DND-41 (cell line): ENCODE data around the gene ASF1A.

Experiments used
- CTCF ChIP-seq: IDR thresholded peaks from 2 replicates; pipeline ENCODE4 v1.5.1; 2012; ENCODE audit warnings: borderline replicate concordance, low read length, moderate library complexity, mild to moderate bottlenecking; ENCODE audit not compliant: poor library complexity, severe bottlenecking; ENCODE audit errors: extremely low read depth
- EZH2 ChIP-seq: IDR thresholded peaks from 3 replicates; pipeline ENCODE4 v1.6.1; 2012; ENCODE audit warnings: borderline replicate concordance, low read depth, mild to moderate bottlenecking, moderate library complexity, low read length, inconsistent platforms; ENCODE audit not compliant: severe bottlenecking

- TF ChIP-seq CTCF (no peak), EZH2 (no peak)
These were observed 3.4 kb downstream of the ASF1A start for GRCh38 chr6:118897386-118897785.
